PC-9 (cell line): ENCODE results near the gene POU6F2. TPM values are rescaled to one million over a fixed set of nuclear protein-coding genes. Genes with fewer than 3 reads are reported as not detected.
A peak's percentile ranks its signal among the peaks of the same experiment; 100 is the strongest.

Source experiments
- BruUV-seq: library from RNA; stranded (reverse); fragments of 400-500 nt; replicated peaks from 2 replicates; lab custom pipeline; 2021; lab: Mats Ljungman, UMichigan
- CTCF ChIA-PET: fragments of 300-600 bp; sonication (Branson Sonifier 250); formaldehyde crosslinking; loops from one replicate; lab custom pipeline; 2022; ENCODE audit warnings: antibody characterized with exemption; lab: Charles Lee
- POLR2A ChIA-PET: fragments of 300-600 bp; sonication (Branson Sonifier 250); formaldehyde crosslinking; loops from one replicate; lab custom pipeline; 2022; ENCODE audit warnings: antibody characterized with exemption; ENCODE audit not compliant: unreplicated experiment; lab: Charles Lee
- DNase-seq, 2 experiments: peaks; one replicate each; pipeline versions ENCODE4 v3.0.0 to v3.0.0-alpha.2; 2015 to 2022; ENCODE audit warnings: mixed read lengths in 1 of 2
- H2AFZ ChIP-seq: fragments of 200-600 bp; sonication (generic); 2 replicates; pipeline ENCODE4 v1.8.1; 2017; ENCODE audit warnings: antibody characterized with exemption
- H3F3A ChIP-seq: fragments of 200-600 bp; sonication (generic); 2 replicates; pipeline ENCODE4 v1.8.1; 2017; ENCODE audit warnings: antibody characterized with exemption, mild to moderate bottlenecking, low read depth; ENCODE audit not compliant: insufficient read depth
- H3K27ac ChIP-seq: fragments of 200-600 bp; sonication (generic); 2 replicates; pipeline ENCODE4 v1.6.1; 2016; ENCODE audit warnings: mixed run types
- H3K27me3 ChIP-seq: fragments of 200-600 bp; sonication (generic); 2 replicates; pipeline ENCODE4 v1.6.1; 2016; ENCODE audit warnings: low read depth, mixed run types; ENCODE audit not compliant: insufficient read depth
- H3K36me3 ChIP-seq: fragments of 200-600 bp; sonication (generic); 2 replicates; pipeline ENCODE4 v1.6.1; 2016; ENCODE audit warnings: low read depth, mixed run types
- H3K4me1 ChIP-seq: fragments of 200-600 bp; sonication (generic); replicated peaks from 2 replicates; pipeline ENCODE4 v1.6.1; 2016; ENCODE audit warnings: mixed run types; ENCODE audit not compliant: insufficient read depth
- H3K4me2 ChIP-seq: fragments of 200-600 bp; sonication (generic); 2 replicates; pipeline ENCODE4 v1.6.1; 2017; ENCODE audit warnings: mixed run types
- H3K4me3 ChIP-seq: fragments of 200-600 bp; sonication (generic); 2 replicates; pipeline ENCODE4 v1.6.1; 2016; ENCODE audit warnings: mixed run types
- H3K79me2 ChIP-seq: fragments of 200-600 bp; sonication (generic); 2 replicates; pipeline ENCODE4 v1.6.1; 2017; ENCODE audit warnings: low read depth, mixed run types
- H3K9me2 ChIP-seq: fragments of 200-600 bp; sonication (generic); 2 replicates; pipeline ENCODE4 v1.8.1; 2017; ENCODE audit warnings: mild to moderate bottlenecking; ENCODE audit not compliant: insufficient read depth
- H3K9me3 ChIP-seq: fragments of 200-600 bp; sonication (generic); 2 replicates; pipeline ENCODE4 v1.8.1; 2016; ENCODE audit warnings: low read depth; ENCODE audit not compliant: insufficient read depth
- H4K20me1 ChIP-seq: fragments of 200-600 bp; sonication (generic); 2 replicates; pipeline ENCODE4 v1.8.1; 2017; ENCODE audit not compliant: insufficient read depth
- EZH2 ChIP-seq: fragments of 200-600 bp; sonication (generic); IDR thresholded peaks from 2 replicates; pipeline ENCODE4 v1.8.0; 2017; ENCODE audit warnings: antibody characterized with exemption, low read depth
- intact Hi-C: fragments of 100-400 bp; cut with micrococcal nuclease; formaldehyde crosslinking; loops from one replicate; pipeline ENCODE4 v1.10.0; 2022; ENCODE audit not compliant: unreplicated experiment
- total RNA-seq: library from RNA; stranded (reverse); gene quantifications from 2 replicates; pipeline ENCODE4 v1.2.3, GENCODE V29; 2021
- TF ChIP-seq, protein P1 (sequence below): fragments of 200-600 bp; sonication (generic); conservative IDR thresholded peaks from 2 replicates; pipeline ENCODE4 v1.6.1; 2017; ENCODE audit warnings: mixed run types, antibody characterized with exemption, mild to moderate bottlenecking, moderate library complexity

The POU6F2 gene
- total RNA-seq, 1 experiment from 2014 or later, result not detected

DNA sequence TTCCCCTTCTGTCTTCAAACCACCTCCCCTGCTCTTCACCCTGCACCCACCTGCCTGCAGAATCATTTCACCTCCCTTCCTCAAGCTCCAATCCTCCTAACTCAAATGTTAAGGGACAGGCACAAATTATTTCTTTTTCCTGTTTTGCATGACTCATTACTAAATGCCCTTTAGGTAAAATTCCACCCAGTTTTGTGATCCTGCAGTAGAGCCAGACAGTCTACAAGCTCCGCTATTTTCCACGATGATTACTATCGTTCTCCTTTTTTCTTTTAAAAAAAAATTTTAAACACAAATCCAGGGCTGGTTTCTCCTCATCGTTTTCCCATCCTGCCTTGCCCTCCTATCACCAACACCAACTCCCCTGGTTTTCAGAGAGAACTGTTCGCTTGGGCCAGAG is 401.7 kb downstream of the POU6F2 start:
- Histone ChIP-seq H3K4me3 (no peak overlapping the region), H2AFZ (no peak overlapping the region), H4K20me1 (no peaks in the 10 kb centered on the region), H3K36me3 (no peaks in the 10 kb centered on the region), H3K27me3 (peaks cover 51% of the 10 kb centered on the region), H3K9me2 (no peaks in the 10 kb centered on the region), H3K79me2 (no peaks in the 10 kb centered on the region), H3K4me1 (no peaks in the 10 kb centered on the region), H3K4me2 (peak overlapping the region; percentile 23; the same call in 1 of the 2 replicates), H3K27ac (no peak overlapping the region), H3F3A (no peaks in the 10 kb centered on the region), H3K9me3 (no peaks in the 10 kb centered on the region)
- TF ChIP-seq EZH2, result no peak
- intact Hi-C loops, result no loop called here
- BruUV-seq, result no TSS peak
- DNase-seq, result no peak
- CTCF ChIA-PET, result no interaction called here
- POLR2A ChIA-PET, result no interaction called here

GRCh38 chr7:39383136-39383535 is 405.4 kb downstream of the POU6F2 start:
- H2AFZ ChIP-seq, result no peak overlapping the region
- TF ChIP-seq, protein P1, sequence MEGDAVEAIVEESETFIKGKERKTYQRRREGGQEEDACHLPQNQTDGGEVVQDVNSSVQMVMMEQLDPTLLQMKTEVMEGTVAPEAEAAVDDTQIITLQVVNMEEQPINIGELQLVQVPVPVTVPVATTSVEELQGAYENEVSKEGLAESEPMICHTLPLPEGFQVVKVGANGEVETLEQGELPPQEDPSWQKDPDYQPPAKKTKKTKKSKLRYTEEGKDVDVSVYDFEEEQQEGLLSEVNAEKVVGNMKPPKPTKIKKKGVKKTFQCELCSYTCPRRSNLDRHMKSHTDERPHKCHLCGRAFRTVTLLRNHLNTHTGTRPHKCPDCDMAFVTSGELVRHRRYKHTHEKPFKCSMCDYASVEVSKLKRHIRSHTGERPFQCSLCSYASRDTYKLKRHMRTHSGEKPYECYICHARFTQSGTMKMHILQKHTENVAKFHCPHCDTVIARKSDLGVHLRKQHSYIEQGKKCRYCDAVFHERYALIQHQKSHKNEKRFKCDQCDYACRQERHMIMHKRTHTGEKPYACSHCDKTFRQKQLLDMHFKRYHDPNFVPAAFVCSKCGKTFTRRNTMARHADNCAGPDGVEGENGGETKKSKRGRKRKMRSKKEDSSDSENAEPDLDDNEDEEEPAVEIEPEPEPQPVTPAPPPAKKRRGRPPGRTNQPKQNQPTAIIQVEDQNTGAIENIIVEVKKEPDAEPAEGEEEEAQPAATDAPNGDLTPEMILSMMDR, result no peak
- TF ChIP-seq EZH2, result no peak
- ChIA-PET CTCF (no interaction called here), POLR2A (no interaction called here)
- H3K27me3 ChIP-seq, result peaks cover 63% of the 10 kb centered on the region
- no TSS peak for BruUV-seq
- H3F3A ChIP-seq, result no peaks in the 10 kb centered on the region
- H3K36me3 ChIP-seq, result no peaks in the 10 kb centered on the region
- H3K4me2 ChIP-seq, result no peak overlapping the region
- H3K27ac ChIP-seq, result no peak overlapping the region
- H4K20me1 ChIP-seq, result no peaks in the 10 kb centered on the region
- no peaks in the 10 kb centered on the region for H3K4me1 ChIP-seq
- H3K79me2 ChIP-seq, result no peaks in the 10 kb centered on the region
- H3K9me2 ChIP-seq, result no peaks in the 10 kb centered on the region
- H3K9me3 ChIP-seq, result no peaks in the 10 kb centered on the region; the same call in 1 of the 2 replicates
- no peak overlapping the region for H3K4me3 ChIP-seq
- no peak for DNase-seq
- intact Hi-C loops, result no loop called here

DNA sequence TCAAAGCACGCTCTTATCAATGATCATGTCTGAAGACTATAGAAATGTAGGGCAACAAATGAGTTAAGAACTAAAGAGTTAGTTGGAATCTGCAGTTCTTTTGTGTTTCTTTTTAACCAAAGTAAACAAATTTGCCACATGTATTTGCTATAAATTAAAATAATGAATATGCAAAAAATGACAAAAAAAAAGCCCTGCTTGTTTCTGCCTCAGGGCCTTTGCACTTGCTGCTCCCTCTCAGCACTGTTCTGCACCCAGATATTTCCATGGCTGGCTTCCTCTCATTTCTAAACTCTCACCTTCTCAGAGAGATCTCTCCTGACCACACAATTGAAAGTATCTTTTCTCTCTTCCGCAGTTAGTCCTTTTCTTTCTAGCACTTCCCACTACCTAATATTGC is 406.7 kb downstream of the POU6F2 start:
- CTCF ChIA-PET, result no interaction called here
- H3K27me3 ChIP-seq, result peaks cover 60% of the 10 kb centered on the region
- H3K4me1 ChIP-seq, result no peaks in the 10 kb centered on the region
- no peaks in the 10 kb centered on the region; the same call in 1 of the 2 replicates for H3K9me3 ChIP-seq
- no peak overlapping the region for H3K27ac ChIP-seq
- H4K20me1 ChIP-seq, result no peaks in the 10 kb centered on the region
- no peaks in the 10 kb centered on the region for H3K9me2 ChIP-seq
- no peak for DNase-seq
- H3K36me3 ChIP-seq, result no peaks in the 10 kb centered on the region
- H2AFZ ChIP-seq, result no peak overlapping the region
- H3K4me3 ChIP-seq, result no peak overlapping the region
- POLR2A ChIA-PET, result no interaction called here
- TF ChIP-seq, protein P1, result no peak
- no peak for TF ChIP-seq EZH2
- H3K4me2 ChIP-seq, result no peak overlapping the region
- no peaks in the 10 kb centered on the region for H3K79me2 ChIP-seq
- H3F3A ChIP-seq, result no peaks in the 10 kb centered on the region
- intact Hi-C loops, result no loop called here
- BruUV-seq, result no TSS peak

DNA sequence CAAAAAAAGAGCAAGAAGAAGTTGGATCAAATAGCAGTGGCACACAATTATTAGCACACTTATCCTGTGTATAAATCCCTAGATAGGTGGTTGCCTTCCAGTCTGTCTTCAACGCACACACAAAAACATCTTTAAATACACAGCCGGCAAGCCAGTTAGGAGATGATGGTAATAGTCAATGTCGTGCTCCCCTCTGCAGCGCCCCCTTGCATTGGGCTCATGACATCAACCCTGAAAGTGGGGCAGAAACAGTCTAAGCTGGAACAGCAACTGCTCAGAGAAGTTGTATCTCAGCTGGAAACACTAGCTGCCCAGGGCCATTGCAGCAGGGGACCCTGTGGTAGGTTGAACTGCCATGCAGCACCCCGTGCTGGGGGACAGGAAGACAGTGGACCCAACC is 409.0 kb downstream of the POU6F2 start:
- POLR2A ChIA-PET, result no interaction called here
- intact Hi-C loops, result no loop called here
- Histone ChIP-seq H3K9me2 (no peaks in the 10 kb centered on the region), H3K4me1 (no peaks in the 10 kb centered on the region), H3K79me2 (no peaks in the 10 kb centered on the region), H3K9me3 (no peaks in the 10 kb centered on the region; the same call in 1 of the 2 replicates), H3K4me2 (no peak overlapping the region), H3K36me3 (no peaks in the 10 kb centered on the region), H3F3A (no peaks in the 10 kb centered on the region), H4K20me1 (no peaks in the 10 kb centered on the region), H2AFZ (no peak overlapping the region), H3K27me3 (peaks cover 48% of the 10 kb centered on the region), H3K27ac (no peak overlapping the region), H3K4me3 (no peak overlapping the region)
- DNase-seq, result no peak
- BruUV-seq, result no TSS peak
- TF ChIP-seq EZH2, result no peak
- TF ChIP-seq, protein P1, result no peak
- CTCF ChIA-PET, result no interaction called here
